ENCODE results near the gene ERO1B.

DNA sequence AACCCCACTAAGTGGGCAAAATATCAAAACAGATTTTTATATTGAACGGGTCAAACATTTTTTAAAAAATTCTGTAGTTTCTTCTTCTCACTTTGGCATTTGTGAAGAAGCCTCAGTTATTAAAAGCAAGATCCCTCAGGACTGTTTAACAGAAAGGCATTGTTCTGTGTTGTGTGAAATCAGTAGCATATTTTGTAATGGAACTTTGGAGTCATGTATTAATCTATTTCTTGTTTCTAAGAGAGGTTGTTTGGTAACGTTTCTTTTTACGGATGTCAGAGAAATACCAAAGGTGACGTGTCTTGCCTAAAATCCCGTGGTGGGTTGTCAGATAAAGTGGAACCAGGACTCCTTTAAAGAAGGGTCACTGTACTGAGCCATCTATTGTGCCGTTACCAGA, 115.7 kb downstream of the ERO1B start:
- TF ChIP-seq, protein P1, sequence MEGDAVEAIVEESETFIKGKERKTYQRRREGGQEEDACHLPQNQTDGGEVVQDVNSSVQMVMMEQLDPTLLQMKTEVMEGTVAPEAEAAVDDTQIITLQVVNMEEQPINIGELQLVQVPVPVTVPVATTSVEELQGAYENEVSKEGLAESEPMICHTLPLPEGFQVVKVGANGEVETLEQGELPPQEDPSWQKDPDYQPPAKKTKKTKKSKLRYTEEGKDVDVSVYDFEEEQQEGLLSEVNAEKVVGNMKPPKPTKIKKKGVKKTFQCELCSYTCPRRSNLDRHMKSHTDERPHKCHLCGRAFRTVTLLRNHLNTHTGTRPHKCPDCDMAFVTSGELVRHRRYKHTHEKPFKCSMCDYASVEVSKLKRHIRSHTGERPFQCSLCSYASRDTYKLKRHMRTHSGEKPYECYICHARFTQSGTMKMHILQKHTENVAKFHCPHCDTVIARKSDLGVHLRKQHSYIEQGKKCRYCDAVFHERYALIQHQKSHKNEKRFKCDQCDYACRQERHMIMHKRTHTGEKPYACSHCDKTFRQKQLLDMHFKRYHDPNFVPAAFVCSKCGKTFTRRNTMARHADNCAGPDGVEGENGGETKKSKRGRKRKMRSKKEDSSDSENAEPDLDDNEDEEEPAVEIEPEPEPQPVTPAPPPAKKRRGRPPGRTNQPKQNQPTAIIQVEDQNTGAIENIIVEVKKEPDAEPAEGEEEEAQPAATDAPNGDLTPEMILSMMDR (conservative IDR thresholded peaks at IDR 0.05; ENCODE audit: low read depth, low read length), result no peak
- no peak for TF ChIP-seq POLR2A (IDR thresholded peaks at IDR 0.05; ENCODE audit: low read depth, low read length)
- TF ChIP-seq CEBPB (IDR thresholded peaks at IDR 0.05; ENCODE audit: low read depth, low read length), result no peak
- no peak for TF ChIP-seq MAFK (IDR thresholded peaks at IDR 0.05; ENCODE audit: low read depth, low read length)
- TF ChIP-seq CHD1 (IDR thresholded peaks at IDR 0.05; ENCODE audit: low read depth, low read length), result no peak
- TF ChIP-seq RCOR1 (IDR thresholded peaks at IDR 0.05; ENCODE audit: insufficient replicate concordance, low read length), result no peak
- TF ChIP-seq BHLHE40 (IDR thresholded peaks at IDR 0.05; ENCODE audit: low read depth, low read length), result no peak
- TF ChIP-seq, protein P2, sequence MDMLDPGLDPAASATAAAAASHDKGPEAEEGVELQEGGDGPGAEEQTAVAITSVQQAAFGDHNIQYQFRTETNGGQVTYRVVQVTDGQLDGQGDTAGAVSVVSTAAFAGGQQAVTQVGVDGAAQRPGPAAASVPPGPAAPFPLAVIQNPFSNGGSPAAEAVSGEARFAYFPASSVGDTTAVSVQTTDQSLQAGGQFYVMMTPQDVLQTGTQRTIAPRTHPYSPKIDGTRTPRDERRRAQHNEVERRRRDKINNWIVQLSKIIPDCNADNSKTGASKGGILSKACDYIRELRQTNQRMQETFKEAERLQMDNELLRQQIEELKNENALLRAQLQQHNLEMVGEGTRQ (IDR thresholded peaks at IDR 0.05; ENCODE audit: low read depth, low read length), result no peak
- TF ChIP-seq RAD21 (IDR thresholded peaks at IDR 0.05; ENCODE audit: low read length), result no peak
- TF ChIP-seq, protein P3, sequence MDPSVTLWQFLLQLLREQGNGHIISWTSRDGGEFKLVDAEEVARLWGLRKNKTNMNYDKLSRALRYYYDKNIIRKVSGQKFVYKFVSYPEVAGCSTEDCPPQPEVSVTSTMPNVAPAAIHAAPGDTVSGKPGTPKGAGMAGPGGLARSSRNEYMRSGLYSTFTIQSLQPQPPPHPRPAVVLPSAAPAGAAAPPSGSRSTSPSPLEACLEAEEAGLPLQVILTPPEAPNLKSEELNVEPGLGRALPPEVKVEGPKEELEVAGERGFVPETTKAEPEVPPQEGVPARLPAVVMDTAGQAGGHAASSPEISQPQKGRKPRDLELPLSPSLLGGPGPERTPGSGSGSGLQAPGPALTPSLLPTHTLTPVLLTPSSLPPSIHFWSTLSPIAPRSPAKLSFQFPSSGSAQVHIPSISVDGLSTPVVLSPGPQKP (IDR thresholded peaks at IDR 0.05; ENCODE audit: borderline replicate concordance, low read depth, low read length), result no peak
- TF ChIP-seq NFE2L2 (IDR thresholded peaks at IDR 0.05; ENCODE audit: low read depth, low read length), result no peak
- no peak for TF ChIP-seq MAZ (IDR thresholded peaks at IDR 0.05; ENCODE audit: borderline replicate concordance, low read depth, low read length)
- no peak for TF ChIP-seq MXI1 (IDR thresholded peaks at IDR 0.05; ENCODE audit: borderline replicate concordance, low read depth, low read length)
- no peak for TF ChIP-seq RFX5 (IDR thresholded peaks at IDR 0.05; ENCODE audit: low read depth, low read length)
